HT-29 (cell line): ENCODE results near the gene CFAP97. TPM values are rescaled to one million over a fixed set of nuclear protein-coding genes. Genes with fewer than 3 reads are reported as not detected.
"Not testable (repeated sequence)": the region's sequence is repeated elsewhere in the genome, so short reads cannot be mapped to it uniquely, and the experiment has no call there.

Experiments
- DNase-seq: peaks from one replicate; pipeline ENCODE4 v3.0.0-alpha.2; 2015; ENCODE audit warnings: low spot score
- total RNA-seq: library from RNA; depleted of rRNA; stranded (reverse); fragments of >200 nt; shearing (Covaris generic); gene quantifications from 2 replicates; pipeline ENCODE4 v1.2.3, GENCODE V29; 2014; rRNA removed

Gene CFAP97
- total RNA-seq: 7.1 and 8.0 TPM in 2 replicates

- peak; percentile 80 for DNase-seq
Measured at GRCh38 chr4:185203486-185204237, at the start of gene CFAP97. TSS of gene CFAP97 (minus strand) at chr4:185204000. CDS start at chr4:185191196, 12,804 bp downstream.

GRCh38 chr4:185249105-185249504 is 45.3 kb upstream of the CFAP97 start:
- DNase-seq: no peak

GRCh38 chr4:185248393-185249039 is 44.7 kb upstream of the CFAP97 start:
- no peak for DNase-seq

GRCh38 chr4:185247151-185247550 is 43.4 kb upstream of the CFAP97 start:
- DNase-seq: no peak

GRCh38 chr4:185246453-185246852 is 42.7 kb upstream of the CFAP97 start:
- no peak for DNase-seq

- DNase-seq: no peak
Measured at GRCh38 chr4:185244763-185245162, 41.0 kb upstream of the CFAP97 start.

- DNase-seq: no peak
Measured at GRCh38 chr4:185243879-185244278, 40.1 kb upstream of the CFAP97 start.

- no peak for DNase-seq
Measured at GRCh38 chr4:185242749-185243533, 39.1 kb upstream of the CFAP97 start.

- not testable (repeated sequence) for DNase-seq
Measured at GRCh38 chr4:185240486-185240885, 36.7 kb upstream of the CFAP97 start.

- no peak for DNase-seq
Measured at GRCh38 chr4:185238750-185239149, 35.0 kb upstream of the CFAP97 start.

GRCh38 chr4:185238215-185238681 is 34.4 kb upstream of the CFAP97 start:
- no peak for DNase-seq

GRCh38 chr4:185237175-185237574 is 33.4 kb upstream of the CFAP97 start:
- no peak for DNase-seq

GRCh38 chr4:185235843-185236503 is 32.2 kb upstream of the CFAP97 start:
- peak; percentile 56 for DNase-seq

- no peak for DNase-seq
Measured at GRCh38 chr4:185235119-185235842, 31.5 kb upstream of the CFAP97 start.

GRCh38 chr4:185232370-185232769 is 28.6 kb upstream of the CFAP97 start:
- DNase-seq: no peak

- peak; percentile 10 for DNase-seq
Measured at GRCh38 chr4:185229021-185229818, 25.4 kb upstream of the CFAP97 start.

GRCh38 chr4:185227713-185228278 is 24.0 kb upstream of the CFAP97 start:
- DNase-seq: no peak

- no peak for DNase-seq
Measured at GRCh38 chr4:185227131-185227551, 23.3 kb upstream of the CFAP97 start.

- DNase-seq: no peak
Measured at GRCh38 chr4:185225940-185226339, 22.1 kb upstream of the CFAP97 start.

- no peak for DNase-seq
Measured at GRCh38 chr4:185224597-185224996, 20.8 kb upstream of the CFAP97 start.
